DND-41 (cell line): Measurements from ENCODE around the gene KRT8.

Source experiments
- CTCF ChIP-seq: IDR thresholded peaks from 2 replicates; pipeline ENCODE4 v1.5.1; 2012; ENCODE audit warnings: borderline replicate concordance, low read length, moderate library complexity, mild to moderate bottlenecking; ENCODE audit not compliant: poor library complexity, severe bottlenecking; ENCODE audit errors: extremely low read depth
- EZH2 ChIP-seq: IDR thresholded peaks from 3 replicates; pipeline ENCODE4 v1.6.1; 2012; ENCODE audit warnings: borderline replicate concordance, low read depth, mild to moderate bottlenecking, moderate library complexity, low read length, inconsistent platforms; ENCODE audit not compliant: severe bottlenecking

DNA sequence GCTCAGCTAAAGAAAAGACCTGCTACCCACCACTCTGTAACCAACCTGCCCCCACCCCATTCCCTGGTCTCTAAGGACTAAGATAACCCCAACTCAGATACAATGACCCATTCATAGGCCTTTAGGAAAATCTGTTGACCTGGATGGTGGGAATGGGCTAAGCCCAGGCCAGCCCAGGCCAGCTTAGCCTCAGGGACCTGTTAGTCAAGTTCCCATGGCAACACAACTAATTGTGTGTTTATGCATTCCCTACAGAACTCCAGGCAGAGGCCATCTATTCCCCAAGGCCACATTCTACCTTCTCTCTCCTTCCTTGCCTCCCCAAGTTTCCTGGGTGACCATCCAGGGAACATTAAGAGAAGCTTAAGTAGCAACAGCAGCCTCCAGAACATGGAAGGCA, 16.1 kb upstream of the KRT8 start:
- TF ChIP-seq CTCF, result no peak
- no peak for TF ChIP-seq EZH2
